ENCODE data around the gene SAFB.

DNA sequence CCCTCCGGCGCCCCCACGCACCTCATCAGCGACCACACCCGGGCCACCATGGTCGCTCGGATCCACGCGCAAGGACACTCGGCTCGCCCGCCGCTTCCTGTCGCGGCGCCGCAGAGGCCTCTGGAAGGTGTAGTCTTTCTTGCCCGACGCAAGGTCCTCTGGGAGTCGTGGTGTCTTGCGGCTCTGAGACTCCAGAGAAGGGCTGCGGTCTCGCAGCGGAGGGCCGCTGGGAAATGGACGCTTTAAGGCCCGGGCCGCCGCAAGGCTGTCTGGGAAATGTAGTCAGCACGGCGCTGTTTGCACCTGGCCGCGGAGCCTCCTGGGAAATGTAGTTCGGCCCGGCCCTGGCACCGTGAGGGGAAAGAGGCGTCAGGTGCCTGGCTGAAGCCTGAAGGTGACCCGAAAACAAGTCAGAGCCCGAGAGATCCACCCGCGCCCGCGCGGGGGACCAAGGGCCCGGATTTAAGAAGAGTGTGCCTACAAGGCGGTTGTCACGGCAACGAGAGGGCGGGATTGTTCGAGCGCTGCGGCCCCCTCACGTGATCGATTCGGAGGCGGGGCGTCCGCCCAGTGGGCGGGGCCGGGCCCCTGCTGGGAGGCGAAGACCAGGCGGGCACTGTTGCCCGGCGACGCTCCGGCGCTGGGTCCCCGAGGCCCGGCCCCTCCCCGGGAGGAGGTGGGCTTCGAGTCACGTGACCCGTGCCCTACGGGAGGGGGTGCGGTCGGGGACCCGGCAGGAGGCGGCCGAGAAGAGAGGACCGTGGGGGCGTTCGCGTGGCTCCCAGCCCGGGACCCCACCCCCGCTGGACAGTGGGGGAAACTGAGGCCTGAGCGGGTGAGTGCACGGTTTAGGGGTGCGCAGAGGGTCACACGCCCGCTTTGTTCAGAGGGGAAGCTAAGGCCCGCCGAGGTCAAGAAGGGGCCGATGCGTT lies 57.8 kb downstream of the SAFB start, which contains the start of the genes HSD11B1L and MICOS13:
- TF ChIP-seq EZH2phosphoT487 (IDR thresholded peaks at IDR 0.05; ENCODE audit: low read depth): no peak
- TF ChIP-seq, protein P1, sequence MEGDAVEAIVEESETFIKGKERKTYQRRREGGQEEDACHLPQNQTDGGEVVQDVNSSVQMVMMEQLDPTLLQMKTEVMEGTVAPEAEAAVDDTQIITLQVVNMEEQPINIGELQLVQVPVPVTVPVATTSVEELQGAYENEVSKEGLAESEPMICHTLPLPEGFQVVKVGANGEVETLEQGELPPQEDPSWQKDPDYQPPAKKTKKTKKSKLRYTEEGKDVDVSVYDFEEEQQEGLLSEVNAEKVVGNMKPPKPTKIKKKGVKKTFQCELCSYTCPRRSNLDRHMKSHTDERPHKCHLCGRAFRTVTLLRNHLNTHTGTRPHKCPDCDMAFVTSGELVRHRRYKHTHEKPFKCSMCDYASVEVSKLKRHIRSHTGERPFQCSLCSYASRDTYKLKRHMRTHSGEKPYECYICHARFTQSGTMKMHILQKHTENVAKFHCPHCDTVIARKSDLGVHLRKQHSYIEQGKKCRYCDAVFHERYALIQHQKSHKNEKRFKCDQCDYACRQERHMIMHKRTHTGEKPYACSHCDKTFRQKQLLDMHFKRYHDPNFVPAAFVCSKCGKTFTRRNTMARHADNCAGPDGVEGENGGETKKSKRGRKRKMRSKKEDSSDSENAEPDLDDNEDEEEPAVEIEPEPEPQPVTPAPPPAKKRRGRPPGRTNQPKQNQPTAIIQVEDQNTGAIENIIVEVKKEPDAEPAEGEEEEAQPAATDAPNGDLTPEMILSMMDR (IDR thresholded peaks at IDR 0.05; ENCODE audit: low read depth, low read length): no peak
